T-helper 2 cell treated with Interferon-gamma antibody and Interleukin-4, amounts not matched to agents 5 μg/mL and 100 μg/mL, for 36 hours (primary cell): ENCODE measurements around the gene SMIM43.

Source experiments
- DNase-seq: peaks from one replicate; pipeline ENCODE4 v3.0.0; 2021; ENCODE audit warnings: low spot score
- H3K27ac Mint-ChIP-seq: one replicate; pipeline ENCODE4 v1.8.0; 2021; ENCODE audit warnings: mild to moderate bottlenecking, mixed read lengths
- H3K27me3 Mint-ChIP-seq: one replicate; pipeline ENCODE4 v1.8.0; 2021; ENCODE audit warnings: low read depth, mixed read lengths
- H3K36me3 Mint-ChIP-seq: one replicate; pipeline ENCODE4 v1.8.0; 2021; ENCODE audit warnings: low read depth, mixed read lengths
- H3K4me1 Mint-ChIP-seq: one replicate; pipeline ENCODE4 v1.8.0; 2021; ENCODE audit warnings: low read depth, mixed read lengths
- H3K4me3 Mint-ChIP-seq: one replicate; pipeline ENCODE4 v1.8.0; 2022; ENCODE audit warnings: mild to moderate bottlenecking, moderate library complexity, mixed read lengths
- H3K9me3 Mint-ChIP-seq: one replicate; pipeline ENCODE4 v1.8.0; 2021; ENCODE audit warnings: mixed read lengths

Gene SMIM43

GRCh38 chr4:121764702-121765367 lies at the start of gene SMIM43:
SMIM43 (minus strand) TSS chr4:121765164; CDS start chr4:121765105, 59 bp downstream.
- no peak for DNase-seq
- Mint-ChIP-seq H3K4me3 (peak within 1 kb of the TSS; percentile 65), H3K27me3 (peaks cover 80% of the 10 kb centered on the region), H3K36me3 (no peaks in the 10 kb centered on the region), H3K4me1 (peaks cover 6% of the 10 kb centered on the region), H3K27ac (no peak within 1 kb of the TSS), H3K9me3 (no peaks in the 10 kb centered on the region)

- peaks cover 42% of the 10 kb centered on the region for H3K4me1 Mint-ChIP-seq
- H3K9me3 Mint-ChIP-seq = no peaks in the 10 kb centered on the region
- H3K4me3 Mint-ChIP-seq = no peak overlapping the region
- no peak for DNase-seq
- no peaks in the 10 kb centered on the region for H3K27me3 Mint-ChIP-seq
- peaks cover 69% of the 10 kb centered on the region for H3K36me3 Mint-ChIP-seq
- H3K27ac Mint-ChIP-seq = no peak overlapping the region
These were observed 49.8 kb upstream of the SMIM43 start for GRCh38 chr4:121814756-121815155.

GRCh38 chr4:121811122-121811521 lies 46.2 kb upstream of the SMIM43 start:
- Mint-ChIP-seq H3K36me3 (peaks cover 55% of the 10 kb centered on the region), H3K27ac (no peak overlapping the region), H3K9me3 (no peaks in the 10 kb centered on the region), H3K4me3 (no peak overlapping the region), H3K27me3 (no peaks in the 10 kb centered on the region), H3K4me1 (peaks cover 18% of the 10 kb centered on the region)
- DNase-seq = no peak

- Mint-ChIP-seq H3K9me3 (no peaks in the 10 kb centered on the region), H3K27ac (no peak overlapping the region), H3K27me3 (no peaks in the 10 kb centered on the region), H3K36me3 (peaks cover 57% of the 10 kb centered on the region), H3K4me3 (no peak overlapping the region), H3K4me1 (peaks cover 23% of the 10 kb centered on the region)
- no peak for DNase-seq
These were observed 41.4 kb upstream of the SMIM43 start for GRCh38 chr4:121806411-121806810.

GRCh38 chr4:121801715-121802075 lies 36.7 kb upstream of the SMIM43 start:
- H3K27ac Mint-ChIP-seq = peak overlapping the region; percentile 93
- H3K9me3 Mint-ChIP-seq = no peaks in the 10 kb centered on the region
- peaks cover 38% of the 10 kb centered on the region for H3K4me1 Mint-ChIP-seq
- H3K4me3 Mint-ChIP-seq = peak overlapping the region; percentile 87
- peaks cover 35% of the 10 kb centered on the region for H3K36me3 Mint-ChIP-seq
- no peak for DNase-seq
- H3K27me3 Mint-ChIP-seq = no peaks in the 10 kb centered on the region

GRCh38 chr4:121800961-121801714 lies 36.2 kb upstream of the SMIM43 start, which contains the start of gene EXOSC9:
EXOSC9 (plus strand) TSS chr4:121801323; CDS start chr4:121801425, 102 bp downstream.
- peaks cover 29% of the 10 kb centered on the region for H3K36me3 Mint-ChIP-seq
- DNase-seq = peak; percentile 92
- peaks cover 40% of the 10 kb centered on the region for H3K4me1 Mint-ChIP-seq
- H3K27me3 Mint-ChIP-seq = no peaks in the 10 kb centered on the region
- H3K9me3 Mint-ChIP-seq = no peaks in the 10 kb centered on the region
- peak within 1 kb of the TSS; percentile 93 for H3K27ac Mint-ChIP-seq
- H3K4me3 Mint-ChIP-seq = peak within 1 kb of the TSS; percentile 87

GRCh38 chr4:121800638-121800960 lies 35.6 kb upstream of the SMIM43 start:
- Mint-ChIP-seq H3K36me3 (peaks cover 27% of the 10 kb centered on the region), H3K27me3 (no peaks in the 10 kb centered on the region), H3K9me3 (no peaks in the 10 kb centered on the region), H3K27ac (peak overlapping the region; percentile 93), H3K4me1 (peaks cover 45% of the 10 kb centered on the region), H3K4me3 (peak overlapping the region; percentile 87)
- DNase-seq = no peak

- Mint-ChIP-seq H3K27ac (peak overlapping the region; percentile 93), H3K36me3 (peaks cover 21% of the 10 kb centered on the region), H3K4me3 (peak overlapping the region; percentile 87), H3K4me1 (peaks cover 46% of the 10 kb centered on the region), H3K27me3 (no peaks in the 10 kb centered on the region), H3K9me3 (no peaks in the 10 kb centered on the region)
- DNase-seq = no peak
These were observed 35.0 kb upstream of the SMIM43 start for GRCh38 chr4:121799867-121800501.

GRCh38 chr4:121799208-121799823 lies 34.4 kb upstream of the SMIM43 start:
- H3K27ac Mint-ChIP-seq = peak overlapping the region; percentile 72
- H3K4me3 Mint-ChIP-seq = peak overlapping the region; percentile 87
- peaks cover 2% of the 10 kb centered on the region for H3K27me3 Mint-ChIP-seq
- H3K9me3 Mint-ChIP-seq = no peaks in the 10 kb centered on the region
- peaks cover 16% of the 10 kb centered on the region for H3K36me3 Mint-ChIP-seq
- DNase-seq = no peak
- peaks cover 53% of the 10 kb centered on the region for H3K4me1 Mint-ChIP-seq

GRCh38 chr4:121796283-121796682 lies 31.3 kb upstream of the SMIM43 start:
- H3K27ac Mint-ChIP-seq = peak overlapping the region; percentile 43
- H3K36me3 Mint-ChIP-seq = peaks cover 3% of the 10 kb centered on the region
- no peak for DNase-seq

GRCh38 chr4:121794505-121795188 lies 29.7 kb upstream of the SMIM43 start:
- H3K36me3 Mint-ChIP-seq = no peaks in the 10 kb centered on the region
- H3K27me3 Mint-ChIP-seq = peaks cover 6% of the 10 kb centered on the region
- peaks cover 25% of the 10 kb centered on the region for H3K4me1 Mint-ChIP-seq
- no peak for DNase-seq
- no peaks in the 10 kb centered on the region for H3K9me3 Mint-ChIP-seq
- H3K27ac Mint-ChIP-seq = peak overlapping the region; percentile 22
- peak overlapping the region; percentile 21 for H3K4me3 Mint-ChIP-seq

More at GRCh38 chr4:121796283-121796682, 31.3 kb upstream of the SMIM43 start:
- H3K4me3 Mint-ChIP-seq = peak overlapping the region; percentile 42
- peaks cover 40% of the 10 kb centered on the region for H3K4me1 Mint-ChIP-seq
- H3K27me3 Mint-ChIP-seq = peaks cover 2% of the 10 kb centered on the region
- no peaks in the 10 kb centered on the region for H3K9me3 Mint-ChIP-seq

GRCh38 chr4:121792966-121793365 lies 28.0 kb upstream of the SMIM43 start:
- H3K27me3 Mint-ChIP-seq = peaks cover 6% of the 10 kb centered on the region
- H3K36me3 Mint-ChIP-seq = no peaks in the 10 kb centered on the region
- no peak for DNase-seq
- H3K27ac Mint-ChIP-seq = no peak overlapping the region
- peaks cover 27% of the 10 kb centered on the region for H3K4me1 Mint-ChIP-seq
- no peak overlapping the region for H3K4me3 Mint-ChIP-seq
- H3K9me3 Mint-ChIP-seq = no peaks in the 10 kb centered on the region

- peaks cover 27% of the 10 kb centered on the region for H3K4me1 Mint-ChIP-seq
- no peak overlapping the region for H3K27ac Mint-ChIP-seq
- no peaks in the 10 kb centered on the region for H3K9me3 Mint-ChIP-seq
- H3K36me3 Mint-ChIP-seq = no peaks in the 10 kb centered on the region
- no peak overlapping the region for H3K4me3 Mint-ChIP-seq
- no peak for DNase-seq
- H3K27me3 Mint-ChIP-seq = peaks cover 6% of the 10 kb centered on the region
These were observed 26.5 kb upstream of the SMIM43 start for GRCh38 chr4:121791481-121791880.
